Measurements from ENCODE around the gene CC2D1A. TPM values are rescaled to one million over a fixed set of nuclear protein-coding genes. Genes with fewer than 3 reads are reported as not detected.

Gene CC2D1A
- polyA plus RNA-seq, 3 donors: 27.6 to 37.7 (median 34.7) TPM

DNA sequence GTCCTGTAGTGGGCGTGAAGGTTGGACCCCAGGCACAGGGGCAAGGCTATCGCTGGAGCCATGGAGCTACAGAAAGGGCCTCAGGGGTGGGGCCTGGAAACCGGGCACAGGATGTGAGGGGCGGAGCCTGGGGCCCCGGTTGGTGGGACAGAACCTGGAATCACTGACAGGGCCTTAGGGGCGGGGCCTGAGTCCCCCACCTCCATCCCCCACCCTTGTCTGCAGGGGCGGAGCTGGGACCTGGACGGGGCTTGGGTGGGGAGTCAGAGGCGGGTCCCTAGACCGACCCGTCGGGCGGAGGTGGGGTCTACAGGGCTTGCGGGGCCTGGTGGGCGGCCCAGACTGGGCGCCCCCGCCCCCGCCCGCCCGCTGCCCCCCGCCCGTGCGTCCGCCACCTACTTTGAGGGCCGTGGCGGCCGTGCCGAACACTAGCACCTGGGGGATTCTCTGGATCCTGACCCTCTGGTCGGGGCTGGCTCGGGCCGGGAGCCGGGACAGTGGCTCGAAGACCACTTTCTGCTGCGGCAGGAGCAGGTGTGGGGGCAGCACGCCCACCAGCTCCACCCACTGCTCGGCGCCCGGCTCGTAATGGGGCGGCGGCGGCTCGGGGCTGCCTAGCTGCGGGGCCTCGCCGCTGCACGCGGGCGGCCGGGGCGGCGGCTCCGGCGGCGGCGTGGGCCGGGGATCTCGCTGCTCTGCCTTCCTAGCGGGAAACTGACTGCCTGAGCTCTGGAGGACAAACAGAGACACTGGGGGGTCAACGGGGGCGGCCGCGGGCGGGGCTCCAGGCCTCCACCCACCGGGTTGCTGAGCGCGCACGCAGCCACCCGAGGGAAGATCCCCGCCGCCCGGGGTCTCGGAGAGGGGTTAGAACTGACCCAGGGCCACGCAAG lies 72.6 kb downstream of the CC2D1A start:
- peak; percentile 87 for DNase-seq

DNA sequence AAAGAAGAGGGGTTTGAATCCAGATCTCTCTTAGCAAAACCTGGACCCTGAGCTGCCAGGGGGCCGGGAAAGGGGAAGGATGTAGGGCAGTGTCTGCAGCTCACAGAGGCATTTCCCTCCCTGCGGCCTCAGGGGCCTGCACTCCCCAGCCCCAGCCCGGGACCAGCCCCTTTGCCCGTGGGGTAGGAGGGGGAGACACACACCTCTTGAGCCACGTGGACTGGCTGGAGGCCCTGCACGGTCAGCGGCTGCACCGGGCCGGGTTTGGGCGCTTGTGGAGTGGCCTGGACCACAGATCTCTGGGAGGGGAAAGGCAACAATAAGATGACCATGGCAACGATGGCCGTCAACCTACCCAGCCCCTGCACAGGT lies 73.2 kb downstream of the CC2D1A start:
- DNase-seq: no peak

DNA sequence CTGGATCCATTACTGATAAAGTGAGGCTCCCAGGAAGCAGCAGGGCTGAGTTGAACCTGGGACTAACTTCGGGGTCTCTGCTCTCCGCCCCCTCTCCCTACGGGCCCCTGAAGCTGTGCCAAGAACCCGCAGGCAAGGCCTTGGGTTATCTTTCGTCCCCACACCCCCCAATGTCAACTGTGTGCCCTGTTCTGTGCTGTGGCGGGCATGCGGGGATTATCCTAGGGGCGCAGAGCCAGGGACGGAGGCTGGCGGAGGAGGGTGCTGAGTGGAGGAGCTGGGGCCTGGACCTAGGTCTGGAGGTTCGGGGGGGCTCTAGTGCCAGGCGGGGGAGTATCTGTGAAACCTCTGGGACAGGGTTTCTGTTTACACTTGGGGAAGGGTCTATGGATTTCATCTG lies 73.7 kb downstream of the CC2D1A start:
- DNase-seq: no peak

DNA sequence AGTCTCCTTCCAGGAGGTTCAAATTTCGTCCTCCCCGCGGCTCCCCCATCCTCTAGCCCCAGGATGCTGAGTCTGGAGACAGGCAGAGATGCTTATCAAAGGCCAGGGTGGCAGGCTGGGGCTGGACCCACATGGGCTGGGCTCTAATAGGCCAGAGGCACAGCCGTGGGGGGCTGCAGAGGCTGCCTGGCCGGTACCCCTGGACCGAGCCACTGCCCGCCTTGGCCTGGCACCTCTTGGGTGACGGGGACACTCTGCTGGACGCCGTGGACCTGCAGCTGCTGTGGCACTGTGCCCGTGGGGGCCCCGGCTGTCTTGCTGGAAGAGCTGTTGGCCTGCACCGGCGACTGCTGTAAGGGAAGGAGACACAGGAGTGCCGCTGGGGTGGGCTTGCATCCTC lies 74.3 kb downstream of the CC2D1A start:
- DNase-seq: no peak

Other genes with a start within 250 kb of the CC2D1A start
- 10 to 100 TPM; 30.1 to 42.9 (median 38.1) TPM for gene MRI1, start 141.7 kb upstream of the CC2D1A start, polyA plus RNA-seq (ENCODE audit: insufficient read length in 3 of 3)
- gene C19orf53, start 131.7 kb upstream of the CC2D1A start, polyA plus RNA-seq (ENCODE audit: insufficient read length in 3 of 3): 100 to 1,000 TPM; 110 to 146 (median 143) TPM
- 10 to 100 TPM; 10.4 to 12.1 (median 11.0) TPM for gene ZSWIM4, start 110.8 kb upstream of the CC2D1A start, polyA plus RNA-seq (ENCODE audit: insufficient read length in 3 of 3)
- 1 to 10 TPM; 1.6 to 2.5 (median 1.6) TPM for gene NANOS3, start 29.1 kb upstream of the CC2D1A start, polyA plus RNA-seq (ENCODE audit: insufficient read length in 3 of 3)
- gene BRME1, start 84 bp upstream of the CC2D1A start, polyA plus RNA-seq (ENCODE audit: insufficient read length in 3 of 3): 1 to 10 TPM; 6.3 to 9.9 (median 7.1) TPM
- gene PODNL1, start 32.2 kb downstream of the CC2D1A start, polyA plus RNA-seq (ENCODE audit: insufficient read length in 3 of 3): 1 to 10 TPM in 2 of 3 donors, under 1 TPM in 1; 0.97 to 1.5 (median 1.4) TPM
- 10 to 100 TPM; 37.6 to 45.2 (median 40.6) TPM for gene DCAF15, start 46.3 kb downstream of the CC2D1A start, polyA plus RNA-seq (ENCODE audit: insufficient read length in 3 of 3)
- gene RFX1, start 100.1 kb downstream of the CC2D1A start, polyA plus RNA-seq (ENCODE audit: insufficient read length in 3 of 3): 10 to 100 TPM; 14.5 to 17.0 (median 15.3) TPM
- gene RLN3, start 121.9 kb downstream of the CC2D1A start, polyA plus RNA-seq (ENCODE audit: insufficient read length in 3 of 3): not detected
- 1 to 10 TPM; 6.5 to 7.6 (median 6.5) TPM for gene IL27RA, start 125.6 kb downstream of the CC2D1A start, polyA plus RNA-seq (ENCODE audit: insufficient read length in 3 of 3)
- 10 to 100 TPM; 22.7 to 30.3 (median 23.0) TPM for gene PALM3, start 155.9 kb downstream of the CC2D1A start, polyA plus RNA-seq (ENCODE audit: insufficient read length in 3 of 3)
- gene MISP3, start 166.6 kb downstream of the CC2D1A start, polyA plus RNA-seq (ENCODE audit: insufficient read length in 3 of 3): 1 to 10 TPM; 7.9 to 8.7 (median 8.2) TPM
- under 1 TPM in 1 of 3 donors, not detected in 2; 0.10 TPM for gene C19orf67, start 179.6 kb downstream of the CC2D1A start, polyA plus RNA-seq (ENCODE audit: insufficient read length in 3 of 3)
- 10 to 100 TPM; 38.3 to 61.6 (median 47.8) TPM for gene SAMD1, start 184.6 kb downstream of the CC2D1A start, polyA plus RNA-seq (ENCODE audit: insufficient read length in 3 of 3)
- 100 to 1,000 TPM in 1 of 3 donors, 10 to 100 TPM in 2; 80.0 to 103 (median 87.6) TPM for gene PRKACA, start 211.6 kb downstream of the CC2D1A start, polyA plus RNA-seq (ENCODE audit: insufficient read length in 3 of 3)
- 10 to 100 TPM; 17.0 to 22.4 (median 20.3) TPM for gene ASF1B, start 230.4 kb downstream of the CC2D1A start, polyA plus RNA-seq (ENCODE audit: insufficient read length in 3 of 3)

Data from renal pelvis (tissue), 4 donors.